Mesenteric fat pad (tissue), 1 donor: ENCODE results near the gene PATE4. TPM values are rescaled to one million over a fixed set of nuclear protein-coding genes. Genes with fewer than 3 reads are reported as not detected.
"Not testable (repeated sequence)": the region's sequence is repeated elsewhere in the genome, so short reads cannot be mapped to it uniquely, and the experiment has no call there.

Experiments used
- DNase-seq: peaks from one replicate; pipeline ENCODE4 v3.0.0-alpha.2; 2020; ENCODE audit warnings: low spot score
- long read RNA-seq: library from polyadenylated mRNA; unstranded; transcript quantifications from one replicate; pipeline ENCODE4 v2.0.0, GENCODE V29; 2020
- total RNA-seq: library from RNA; stranded (reverse); fragmentation: NEBNext Ultra II Directional; extraction: Animal tissue kit (Norgen Biotek cat#: 25700); gene quantifications from one replicate; pipeline ENCODE4 v1.2.1, GENCODE V29; 2021
- donor health status: DM: yes; HTN: yes; CAD: no.

Gene PATE4
- total RNA-seq: not detected
- long read RNA-seq: 0 reads

- DNase-seq: no peak
These were observed at the start of gene PATE4 for GRCh38 chr11:125833016-125833415. PATE4 (plus strand) TSS chr11:125833316; CDS start chr11:125833360, 44 bp downstream.

- DNase-seq: no peak
These were observed 48.4 kb upstream of the PATE4 start for GRCh38 chr11:125784678-125785077.

- no peak for DNase-seq
These were observed 45.3 kb upstream of the PATE4 start, which contains the start of gene PATE3 for GRCh38 chr11:125787827-125788226. PATE3 (plus strand) TSS chr11:125788127; CDS start chr11:125788152, 25 bp downstream.

- DNase-seq: no peak
These were observed 42.3 kb upstream of the PATE4 start for GRCh38 chr11:125790825-125791224.

- DNase-seq: no peak
These were observed 35.5 kb upstream of the PATE4 start for GRCh38 chr11:125797641-125798040.

- DNase-seq: no peak
These were observed 33.3 kb upstream of the PATE4 start for GRCh38 chr11:125799808-125800207.

GRCh38 chr11:125802387-125802786, 30.7 kb upstream of the PATE4 start:
- no peak for DNase-seq

- no peak for DNase-seq
These were observed 25.2 kb upstream of the PATE4 start for GRCh38 chr11:125807909-125808308.

- no peak for DNase-seq
These were observed 2.6 kb downstream of the PATE4 start for GRCh38 chr11:125835748-125836147.

- DNase-seq: no peak
These were observed 9.3 kb downstream of the PATE4 start for GRCh38 chr11:125842321-125842948.

- no peak for DNase-seq
These were observed 13.1 kb downstream of the PATE4 start for GRCh38 chr11:125846188-125846587.

GRCh38 chr11:125857670-125858069, 24.6 kb downstream of the PATE4 start:
- not testable (repeated sequence) for DNase-seq

GRCh38 chr11:125862786-125863185, 29.7 kb downstream of the PATE4 start:
- DNase-seq: not testable (repeated sequence)

- DNase-seq: not testable (repeated sequence)
These were observed 32.2 kb downstream of the PATE4 start for GRCh38 chr11:125865354-125865753.

GRCh38 chr11:125869521-125869920, 36.4 kb downstream of the PATE4 start:
- no peak for DNase-seq

GRCh38 chr11:125871391-125872137, 38.4 kb downstream of the PATE4 start:
- no peak for DNase-seq

- no peak for DNase-seq
These were observed 39.0 kb downstream of the PATE4 start for GRCh38 chr11:125872138-125872491.

GRCh38 chr11:125873881-125874555, 40.9 kb downstream of the PATE4 start:
- DNase-seq: no peak

- no peak for DNase-seq
These were observed 41.5 kb downstream of the PATE4 start for GRCh38 chr11:125874556-125875124.

GRCh38 chr11:125881291-125881690, 48.2 kb downstream of the PATE4 start:
- no peak for DNase-seq

- no peak for DNase-seq
These were observed 50.3 kb downstream of the PATE4 start for GRCh38 chr11:125883375-125883774.

GRCh38 chr11:125886997-125887372, 53.9 kb downstream of the PATE4 start:
- no peak for DNase-seq
